CD4-positive, alpha-beta T cell treated with Interferon alpha-2 for 1 hour (primary cell): ENCODE data around the gene LMAN1L.

Experiments used
- DNase-seq, 2 donors: peaks; one replicate each; pipeline ENCODE4 v3.0.0-alpha.2; 2020 to 2022

LMAN1L gene

DNA sequence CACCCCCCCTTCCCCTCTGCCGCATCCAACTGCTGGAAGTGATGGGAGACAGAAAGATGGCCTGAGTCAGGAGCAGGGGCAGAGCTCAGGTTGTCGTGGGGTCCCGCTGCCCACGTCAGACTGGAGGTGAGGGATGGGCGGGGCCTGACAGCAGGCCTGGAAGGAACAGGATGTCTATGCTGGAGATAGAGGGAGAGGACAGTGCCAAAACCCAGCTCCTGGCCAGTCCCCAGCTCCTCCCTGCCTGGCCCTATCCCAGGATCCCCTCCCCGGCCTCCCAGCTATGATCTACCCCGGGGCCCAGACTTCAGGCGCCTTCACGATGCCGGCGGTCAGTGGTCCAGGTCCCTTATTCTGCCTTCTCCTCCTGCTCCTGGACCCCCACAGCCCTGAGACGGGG is at the start of gene LMAN1L:
Gene LMAN1L (plus strand): TSS at position 303 of the 400 bp plus-strand sequence. CDS start 20 bp downstream, at position 323.
- DNase-seq = no peak

DNA sequence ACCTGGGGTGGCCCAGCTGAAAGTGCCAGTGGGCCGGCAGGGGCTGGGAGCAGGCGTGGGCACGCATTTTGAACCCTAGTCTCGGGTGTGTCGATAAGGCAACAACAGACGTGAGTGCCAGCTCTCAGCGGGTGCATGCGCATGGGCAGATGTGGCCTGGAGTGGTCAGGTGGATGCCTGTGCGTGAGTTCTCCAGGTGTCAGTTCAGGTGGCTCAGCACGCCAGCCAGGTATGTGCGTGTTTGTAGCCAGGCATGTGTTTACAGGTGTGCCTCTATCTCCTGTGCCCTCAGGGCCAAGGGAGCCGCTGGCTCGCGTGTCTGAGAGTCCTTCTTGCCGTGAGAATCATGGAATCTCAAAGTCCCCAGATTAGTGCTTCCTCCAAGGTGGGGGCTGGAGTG is 49.2 kb upstream of the LMAN1L start:
- no peak for DNase-seq

DNA sequence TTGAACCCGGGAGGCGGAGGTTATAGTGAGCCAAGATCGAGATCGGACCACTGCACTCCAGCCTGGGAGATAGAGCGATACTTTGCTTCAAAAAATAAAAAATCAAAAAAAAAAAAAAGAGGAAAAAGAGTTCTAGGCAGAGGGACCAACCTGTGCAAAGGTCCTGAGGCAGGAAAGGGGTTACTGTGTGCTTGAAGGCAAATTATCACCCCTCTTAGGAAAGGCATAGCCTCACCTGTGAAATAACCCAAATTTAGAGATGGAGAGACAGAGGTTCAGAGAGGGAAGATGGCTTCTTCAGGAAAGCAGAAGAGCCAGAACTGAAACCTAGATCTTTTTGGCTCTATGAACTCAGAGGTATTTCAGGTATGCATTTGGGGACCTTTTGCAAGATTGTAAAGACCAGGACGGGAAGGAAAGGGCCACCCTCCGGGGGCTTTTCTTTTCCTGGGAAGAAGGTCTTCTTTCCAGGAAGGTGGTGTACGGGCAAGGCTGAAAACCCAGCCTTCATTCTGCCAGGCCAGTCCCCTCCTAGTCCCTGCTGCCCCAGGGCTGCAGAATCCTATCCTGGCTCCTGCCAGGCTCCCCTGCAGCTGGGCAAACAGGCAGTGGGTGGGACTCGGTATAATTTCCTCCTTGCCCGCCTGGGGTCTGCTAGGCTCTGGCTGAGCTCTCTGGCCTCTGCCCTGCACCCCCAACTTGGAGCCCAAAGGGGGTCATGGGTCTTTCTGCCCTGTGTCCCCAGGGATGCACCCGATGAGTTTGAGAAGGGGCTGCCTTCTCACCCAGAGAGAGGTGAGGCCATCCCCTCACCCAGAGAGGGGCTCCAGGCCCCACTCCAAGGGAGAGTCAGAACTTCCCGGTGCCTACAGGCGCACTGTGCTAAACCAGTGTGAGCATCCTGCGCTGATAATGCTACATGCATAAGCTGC is 45.2 kb upstream of the LMAN1L start:
- no peak for DNase-seq

DNA sequence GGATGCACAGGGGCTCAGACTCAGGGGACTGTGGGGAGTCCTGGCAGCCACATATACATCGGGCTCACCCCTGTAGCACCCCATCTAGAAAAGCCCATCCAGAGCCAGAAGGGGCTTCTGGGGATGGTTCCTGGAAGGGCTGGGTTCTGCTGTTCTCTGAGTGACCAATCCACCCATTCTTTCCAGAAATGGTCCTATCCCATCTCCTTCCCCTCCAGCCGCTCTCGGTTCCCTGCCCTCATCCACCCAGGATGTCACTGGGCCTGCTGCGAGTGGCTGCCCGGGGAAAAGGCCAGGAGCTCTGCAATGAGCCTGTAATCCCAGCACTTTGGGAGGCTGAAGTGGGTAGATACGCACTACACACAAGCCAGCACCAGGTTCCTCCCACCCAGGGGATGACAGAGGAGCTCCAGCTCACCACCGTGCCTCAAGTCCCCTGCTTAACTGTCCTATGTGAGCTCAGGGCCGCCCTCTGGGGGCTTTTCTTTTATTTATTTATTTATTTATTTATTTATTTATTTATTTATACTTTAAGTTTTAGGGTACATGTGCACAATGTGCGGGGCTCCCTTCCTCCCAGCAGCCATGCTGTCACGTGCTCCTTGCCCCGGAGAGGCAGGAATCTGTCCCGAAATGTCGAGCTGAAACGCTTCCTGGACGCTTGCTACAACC is 44.4 kb upstream of the LMAN1L start:
- DNase-seq = no peak

DNA sequence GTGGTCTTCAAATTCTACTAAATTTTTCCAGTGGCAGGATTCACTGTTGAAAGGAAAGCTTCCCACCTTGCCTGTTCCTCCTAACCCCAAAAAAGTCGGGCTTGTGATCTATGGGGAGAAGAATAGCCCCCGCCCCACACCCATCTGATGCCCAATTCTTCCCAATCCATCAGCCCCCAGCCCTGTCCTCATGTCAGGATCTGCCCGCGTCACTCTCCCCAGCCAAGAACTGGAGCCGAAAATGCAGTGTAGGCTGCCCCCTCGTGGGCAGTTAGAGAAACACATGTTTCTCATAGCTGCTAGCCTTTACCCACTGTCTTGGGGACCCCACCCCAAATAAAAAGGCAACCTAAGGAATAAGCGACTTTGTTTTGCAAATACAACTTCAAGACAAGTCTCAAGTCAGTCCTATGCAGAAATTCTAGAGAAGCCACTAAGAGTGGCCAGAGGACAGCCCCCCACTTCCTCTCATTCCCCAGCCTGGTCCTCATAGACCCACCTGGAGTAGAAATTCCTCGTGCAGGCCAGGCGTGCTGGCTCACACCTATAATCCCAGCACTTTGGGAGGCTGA is 43.8 kb upstream of the LMAN1L start:
- DNase-seq = peak; percentile 61 to 75

DNA sequence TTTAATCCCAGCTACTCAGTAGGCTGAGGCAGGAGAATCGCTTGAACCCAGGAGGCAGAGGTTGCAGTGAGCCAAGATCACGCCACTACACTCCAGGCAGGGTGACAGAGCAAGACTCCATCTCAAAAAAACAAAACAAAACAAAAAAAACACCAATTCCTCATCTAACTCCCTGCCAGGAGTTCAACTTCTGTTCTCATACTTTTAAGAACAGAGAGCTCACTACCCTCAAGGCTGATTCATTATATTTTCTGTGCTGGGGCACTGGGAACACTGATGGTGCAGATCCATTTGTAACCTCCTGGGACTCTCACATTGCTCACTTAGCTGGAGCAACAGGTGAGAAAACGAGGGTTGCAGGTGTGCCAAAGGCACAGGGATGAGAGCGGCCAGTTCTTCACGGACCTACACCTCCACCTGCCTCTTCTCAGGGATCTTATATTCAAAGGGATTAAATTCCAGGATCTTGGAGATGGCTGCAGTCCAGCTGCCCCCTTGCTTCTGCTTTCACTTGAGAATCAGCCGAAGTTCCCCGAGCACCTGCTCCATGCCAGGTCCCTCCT is 43.1 kb upstream of the LMAN1L start:
- no peak for DNase-seq

DNA sequence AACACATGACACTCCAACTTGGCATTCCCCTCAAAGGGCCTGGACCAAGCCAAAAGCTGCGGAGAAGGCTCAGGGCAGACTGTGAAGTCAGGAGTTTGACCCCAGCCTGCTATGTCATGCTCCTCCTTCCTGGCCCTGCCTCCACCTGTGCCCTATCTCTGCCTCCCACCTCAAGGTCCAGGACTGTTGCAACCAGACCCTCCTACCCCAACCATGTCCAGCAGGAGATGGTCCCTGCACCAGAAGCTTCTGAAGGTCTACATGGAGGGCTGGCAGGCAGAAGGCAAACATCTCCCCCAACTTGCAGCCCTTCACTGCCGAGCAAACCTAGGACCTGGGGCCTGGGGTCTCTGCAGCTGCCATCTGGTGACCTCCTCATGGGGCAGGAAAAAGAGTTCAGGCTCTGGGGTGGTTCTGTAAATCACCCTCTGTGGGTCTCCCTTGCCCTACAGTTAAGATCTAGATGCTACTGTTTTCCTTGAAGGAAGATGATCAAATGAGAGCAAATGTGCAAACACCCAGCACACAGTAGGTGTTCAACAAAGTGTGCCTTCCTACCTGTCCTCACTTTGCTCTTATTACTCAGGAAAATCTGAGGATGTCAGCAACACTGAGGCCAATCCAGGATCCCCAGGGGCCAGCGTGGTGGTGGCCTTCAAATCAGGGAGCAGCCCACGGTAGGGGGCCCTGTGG is 42.3 kb upstream of the LMAN1L start:
- no peak for DNase-seq

DNA sequence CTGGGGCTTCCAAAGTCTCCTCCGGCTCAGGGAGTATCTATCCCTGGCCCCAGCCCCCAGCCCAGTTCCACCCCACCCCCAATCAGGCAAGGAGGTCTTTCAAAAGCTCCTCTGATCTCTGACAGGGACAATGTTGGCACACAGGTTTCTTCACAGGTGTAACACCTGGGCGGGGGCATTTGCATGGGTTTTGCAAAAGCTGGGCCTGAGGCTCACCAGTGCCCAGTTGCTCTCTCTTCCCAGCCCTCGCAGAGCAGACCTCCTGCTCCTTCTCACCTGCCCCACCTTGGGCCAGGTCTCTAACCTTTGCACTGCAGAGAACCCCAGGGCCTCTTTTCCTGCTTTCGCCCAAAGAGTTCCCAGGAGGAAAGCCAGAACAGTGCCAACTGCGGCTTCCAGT is 39.3 kb upstream of the LMAN1L start:
- no peak for DNase-seq

DNA sequence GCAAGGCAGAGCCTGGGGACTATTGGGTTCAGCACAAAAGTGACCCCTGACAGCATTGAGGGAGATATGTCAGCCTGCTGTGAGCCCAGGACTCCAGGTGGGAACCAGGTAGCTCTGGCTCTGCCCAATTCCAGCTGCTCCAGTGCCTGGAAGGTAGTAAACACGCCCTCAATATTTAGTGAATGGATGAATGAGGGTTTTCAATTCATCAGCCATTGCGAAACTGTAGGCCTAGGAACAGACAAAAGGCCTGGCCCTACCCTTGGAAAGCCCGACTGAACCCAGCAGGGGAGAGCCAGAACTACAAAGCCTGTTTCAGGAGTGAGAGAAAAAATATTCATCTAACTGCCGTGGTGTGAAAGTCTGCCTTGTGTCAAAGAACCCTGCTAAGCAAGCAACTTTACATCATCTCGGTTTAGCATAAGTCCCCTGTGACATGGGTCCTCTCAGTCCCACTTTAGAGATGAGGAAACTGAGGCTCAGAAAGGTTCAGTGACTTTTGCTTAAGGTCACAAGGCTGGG is 38.8 kb upstream of the LMAN1L start:
- DNase-seq = no peak

DNA sequence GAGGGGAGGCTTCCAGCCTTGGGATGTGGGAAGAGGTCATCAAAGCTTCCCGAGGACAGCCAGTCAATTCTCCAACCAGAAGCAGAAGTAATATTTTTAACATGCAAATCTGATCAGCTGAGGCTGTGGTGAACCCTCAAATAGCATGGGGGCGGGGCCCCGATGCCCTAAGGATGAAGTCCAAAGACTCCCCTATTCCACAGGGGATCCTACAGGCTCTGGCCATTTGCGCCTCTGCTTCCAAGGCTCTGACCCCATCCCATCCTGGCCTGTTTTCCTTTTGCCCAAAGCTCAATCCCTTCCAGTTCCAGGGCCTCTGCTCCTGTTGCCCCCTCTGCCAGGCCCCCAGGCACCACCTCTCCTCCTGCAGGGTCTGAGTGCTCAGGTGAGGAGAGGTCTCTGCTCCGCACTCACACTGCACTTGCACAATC is 37.5 kb upstream of the LMAN1L start:
- no peak for DNase-seq

DNA sequence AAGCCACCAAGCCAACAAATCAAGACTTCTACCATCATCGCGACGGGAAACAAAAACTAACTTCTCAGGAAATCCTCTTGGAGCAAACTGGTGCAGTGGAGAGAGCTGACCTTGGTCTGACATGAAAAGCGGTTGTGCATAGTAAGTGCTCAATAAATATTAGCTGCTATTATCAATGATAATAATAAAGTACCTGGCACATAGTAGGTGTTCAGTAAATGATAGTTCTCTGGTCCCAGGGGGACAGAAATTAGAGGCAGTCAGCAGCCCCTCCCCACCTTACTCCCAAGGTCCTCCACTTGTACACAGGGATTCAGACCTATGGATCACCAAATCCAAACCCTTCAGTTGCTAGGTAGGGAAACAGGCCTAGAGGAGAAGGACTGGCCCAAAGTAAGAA is 36.7 kb upstream of the LMAN1L start:
- no peak for DNase-seq

DNA sequence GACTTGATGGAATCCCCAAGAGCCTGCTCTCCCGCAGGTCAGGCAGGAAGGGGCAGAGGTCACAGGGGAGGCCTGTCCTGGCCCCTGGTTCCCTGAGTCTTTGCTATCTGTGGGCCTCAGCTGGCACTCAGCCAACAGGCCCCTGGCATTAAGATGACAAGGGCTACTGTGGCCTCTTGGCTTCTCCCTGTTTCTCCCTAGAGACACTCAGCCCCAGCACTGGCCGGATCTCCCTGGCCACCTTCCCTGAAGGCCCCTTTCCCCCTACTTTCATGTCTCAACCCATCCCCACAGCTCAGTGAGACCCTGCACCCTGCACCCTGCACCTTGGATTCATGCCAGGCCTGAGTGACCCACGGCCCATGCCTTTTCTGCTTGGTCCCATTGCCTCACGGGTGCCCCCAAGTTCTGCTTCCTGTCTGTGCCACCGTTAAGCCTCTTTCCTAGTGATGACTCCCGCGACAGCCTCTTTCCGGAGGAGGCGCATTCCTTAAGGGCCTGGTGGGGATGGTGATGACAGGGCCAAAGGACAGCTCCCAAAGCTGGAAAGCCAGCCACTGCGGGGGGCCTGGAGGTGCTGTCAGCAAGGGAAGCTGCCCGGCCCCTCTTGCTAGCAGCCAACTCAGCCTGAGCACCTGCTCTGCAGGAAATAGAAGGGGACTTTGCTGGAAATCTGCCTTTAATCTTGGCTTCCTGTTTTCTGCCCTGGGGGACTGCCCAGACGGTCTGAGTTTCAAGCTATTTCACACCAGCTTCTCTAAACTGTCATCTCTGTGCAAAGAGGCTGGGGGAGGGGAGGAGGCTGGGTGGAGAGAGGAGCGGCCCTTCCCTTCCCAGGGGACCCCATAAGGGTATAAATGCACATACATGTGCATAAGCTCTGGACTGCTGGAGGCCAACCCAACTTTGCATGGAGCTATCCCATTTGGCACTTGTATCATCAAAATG is 35.5 kb upstream of the LMAN1L start:
- DNase-seq = peak; percentile 82 to 86

DNA sequence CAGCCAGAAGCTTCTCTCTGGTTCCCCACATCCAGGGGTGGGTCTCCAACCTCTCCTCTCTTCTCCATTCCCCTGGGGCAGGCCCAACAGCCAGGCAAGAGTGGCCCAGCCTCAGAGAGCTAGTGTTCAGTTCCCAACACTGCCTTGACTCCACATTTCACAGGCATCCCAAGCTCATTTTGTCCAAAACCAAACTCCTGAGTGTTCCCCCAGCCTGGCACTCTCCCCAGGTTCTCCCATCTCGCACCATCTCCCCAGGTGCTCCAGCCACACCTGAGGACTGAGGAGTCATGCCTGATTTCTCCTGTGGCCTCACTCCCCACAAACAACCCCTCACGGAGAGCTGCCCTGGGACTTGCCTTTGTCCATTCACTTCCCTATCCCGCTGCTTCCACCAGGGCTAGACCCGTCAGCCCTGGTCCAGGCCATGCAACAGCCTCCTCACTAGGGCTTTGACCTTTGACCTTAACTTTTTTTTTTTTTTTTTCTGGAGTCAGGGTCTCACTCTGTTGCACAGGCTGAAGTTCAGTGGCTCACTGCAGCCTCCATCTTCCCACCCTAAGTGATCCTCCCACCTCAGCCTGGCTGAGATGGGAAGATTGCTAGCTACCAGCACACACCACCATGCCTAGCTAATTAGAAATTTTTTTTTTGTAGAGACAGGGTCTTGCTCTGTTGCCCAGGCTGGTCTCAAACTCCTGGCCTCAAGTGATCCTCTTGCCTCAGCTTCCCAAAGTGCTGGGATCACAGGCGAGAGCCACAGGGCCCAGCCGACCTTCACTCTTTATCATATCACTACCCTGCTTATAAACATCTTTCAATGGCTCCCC is 34.7 kb upstream of the LMAN1L start:
- DNase-seq = no peak

DNA sequence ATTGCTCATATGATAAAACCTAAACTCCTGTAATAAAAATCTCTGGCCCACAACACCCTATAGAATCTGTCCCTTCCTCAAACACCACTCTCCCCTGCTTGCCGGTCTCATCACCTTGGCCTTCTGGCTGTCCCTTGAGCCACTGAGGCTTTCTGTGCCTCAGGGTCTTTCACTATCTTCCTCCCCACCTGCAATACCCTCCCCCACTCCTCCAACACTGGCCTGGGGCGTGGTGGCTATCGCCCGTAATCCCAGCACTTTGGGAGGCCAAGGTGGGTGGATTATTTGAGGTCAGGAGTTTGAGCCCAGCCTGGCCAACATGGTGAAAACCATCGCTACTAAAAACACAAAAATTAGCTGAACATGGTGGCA is 34.0 kb upstream of the LMAN1L start:
- no peak for DNase-seq

DNA sequence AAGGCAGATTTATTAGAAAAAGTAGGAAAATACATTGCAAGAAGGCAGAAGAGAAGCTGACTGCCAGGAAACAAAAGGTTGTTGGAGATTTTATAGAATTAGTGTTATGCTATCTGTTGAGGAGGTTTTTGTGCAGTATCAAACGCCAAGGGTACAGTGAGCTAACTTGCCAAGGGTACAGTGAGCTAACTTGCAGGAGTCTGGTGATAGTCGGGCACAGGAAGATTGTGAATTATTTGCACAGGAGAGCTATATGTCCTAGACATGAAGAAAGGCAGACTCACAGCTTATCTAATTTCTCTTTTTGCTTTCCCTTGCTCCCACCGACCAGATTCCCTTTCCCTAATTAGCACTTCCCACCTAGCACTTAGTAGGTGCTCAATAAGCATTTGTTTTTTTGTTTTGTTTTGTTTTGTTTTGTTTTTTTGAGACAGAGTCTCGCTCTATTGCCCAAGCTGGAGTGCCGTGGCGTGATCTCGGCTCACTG is 33.4 kb upstream of the LMAN1L start:
- no peak for DNase-seq

DNA sequence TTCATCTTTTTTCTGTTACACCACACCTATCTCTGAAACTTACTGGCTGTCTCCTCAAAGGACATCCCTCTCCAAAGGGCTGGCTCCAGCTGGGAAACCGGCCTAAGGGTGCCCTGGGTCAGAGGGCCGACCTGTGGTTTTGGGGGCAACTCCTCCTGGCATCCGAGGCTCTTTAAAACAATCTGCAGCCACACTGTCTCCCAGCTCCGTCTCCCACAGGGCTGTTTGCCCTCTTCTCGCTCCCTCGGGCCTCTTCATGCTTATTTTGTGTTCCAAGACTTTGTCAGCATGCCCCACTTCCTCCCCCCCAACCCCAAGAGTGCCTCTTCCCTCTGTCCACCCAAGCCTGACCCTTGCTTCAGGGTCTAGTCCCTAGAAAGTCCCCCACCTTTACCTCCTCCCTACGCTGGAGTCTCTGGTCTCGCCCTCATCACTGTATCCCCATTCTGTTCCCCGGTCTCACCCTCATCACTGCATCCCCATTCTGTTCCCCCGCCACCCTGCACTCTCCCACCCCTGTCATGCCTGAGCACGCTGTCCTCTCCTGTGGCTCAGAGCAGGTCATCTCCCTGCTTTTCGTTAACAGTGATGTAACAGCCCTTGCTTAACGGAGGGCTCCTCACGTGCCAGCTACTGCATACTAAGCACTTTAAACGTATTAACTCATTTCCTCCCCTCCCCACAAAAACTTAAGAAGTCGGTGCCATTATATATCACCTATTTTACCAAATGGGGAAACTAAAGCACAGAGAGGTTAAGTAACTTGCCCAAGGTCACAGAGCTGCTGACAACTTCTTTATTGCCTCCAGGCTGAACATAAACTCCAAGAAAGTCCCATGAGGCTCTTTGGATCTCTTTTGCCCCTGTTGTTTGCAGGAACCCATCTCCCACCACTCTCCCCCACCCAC is 31.9 kb upstream of the LMAN1L start:
- DNase-seq = peak; percentile 66 to 74

DNA sequence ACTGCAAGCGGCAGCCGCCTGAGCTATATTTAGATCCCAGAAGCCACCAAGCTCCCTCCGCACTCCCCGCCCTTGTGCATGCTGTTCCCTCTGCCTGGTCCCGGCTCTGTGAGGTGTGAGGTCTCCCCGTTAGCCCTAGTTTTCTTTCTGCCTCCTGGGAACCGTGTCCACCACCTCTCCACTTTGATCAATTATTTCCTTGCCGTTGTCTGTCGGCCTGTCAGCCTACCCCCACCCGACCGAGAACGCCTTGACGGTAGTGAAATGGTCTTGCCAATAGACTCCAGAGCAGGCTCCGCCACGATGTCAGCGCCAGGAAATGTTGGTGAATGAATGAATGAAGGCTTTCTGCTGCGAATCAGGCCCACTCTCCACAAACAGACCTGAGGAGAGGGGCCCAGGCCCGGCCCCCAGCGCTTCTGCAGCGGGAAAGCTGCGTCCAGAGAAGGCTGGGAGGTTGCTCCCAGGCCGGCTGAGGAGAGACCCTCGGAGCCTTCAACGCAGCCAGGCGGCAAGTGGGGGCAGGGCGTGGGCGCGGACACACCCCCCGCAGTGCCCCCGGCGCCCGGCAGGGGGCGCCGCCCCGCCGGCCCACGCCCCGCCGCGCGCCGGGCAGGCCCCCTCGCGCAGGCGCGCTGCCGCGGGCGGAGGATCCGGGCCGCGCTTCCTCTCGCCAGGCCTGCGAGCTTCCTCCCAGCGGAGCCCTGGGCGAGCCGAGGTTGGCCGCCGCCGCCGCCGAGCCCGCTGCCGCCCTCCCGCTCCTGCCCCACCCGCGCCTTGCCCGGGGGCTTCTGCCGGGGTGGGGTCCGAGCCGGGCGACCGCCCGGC is 31.0 kb upstream of the LMAN1L start, which contains the start of gene CSK:
Gene CSK (plus strand): TSS at position 650 of the 828 bp plus-strand sequence. CDS start 16,218 bp downstream, outside the sequence.
- peak; percentile 83 to 87 for DNase-seq
